ENCODE measurements around the gene RBMS3. TPM values are rescaled to one million over a fixed set of nuclear protein-coding genes. Genes with fewer than 3 reads are reported as not detected.
A peak's percentile ranks its signal among the peaks of the same experiment; 100 is the strongest.
"Not testable (repeated sequence)": the region's sequence is repeated elsewhere in the genome, so short reads cannot be mapped to it uniquely, and the experiment has no call there.

The RBMS3 gene
- total and polyA plus RNA-seq, 2 donors (not counting 1 experiment from before 2014, with no cell fraction given): 26.9 to 68.4 TPM

- no peaks in the 10 kb centered on the region for H3K36me3 ChIP-seq (ENCODE audit: control insufficient read depth, insufficient read depth, low read length)
- H3K4me2 ChIP-seq (ENCODE audit: extremely low read depth, insufficient read depth, low read length): no peak overlapping the region
- H2AFZ ChIP-seq (ENCODE audit: low read length): no peak overlapping the region
- H4K20me1 ChIP-seq (ENCODE audit: control insufficient read depth, extremely low read depth, insufficient read depth, low read length): no peaks in the 10 kb centered on the region
- H3K9me3 ChIP-seq (ENCODE audit: control insufficient read depth, insufficient read depth, low read depth, low read length): no peaks in the 10 kb centered on the region
- no peak overlapping the region for H3K9ac ChIP-seq (ENCODE audit: insufficient read depth, low read length)
- H3K4me3 ChIP-seq (replicated peaks in 1 of 4; ENCODE audit: control extremely low read depth in 1 of 4, insufficient read depth in 1 of 4, low read depth in 3 of 4, low read length in 4 of 4): no peak overlapping the region
- no peaks in the 10 kb centered on the region for H3K79me2 ChIP-seq (ENCODE audit: control insufficient read depth, insufficient read depth, low read length)
- TF ChIP-seq CTCF (conservative IDR thresholded peaks at IDR 0.05 in 1 of 2, IDR thresholded peaks at IDR 0.05 in 1 of 2; ENCODE audit: low read depth in 1 of 2, low read length in 2 of 2): no peak
- TF ChIP-seq EZH2 (IDR thresholded peaks at IDR 0.05; ENCODE audit: low read length, missing control alignments): no peak
- no peaks in the 10 kb centered on the region for H3K27me3 ChIP-seq (ENCODE audit: control insufficient read depth, insufficient read depth, low read length)
- peaks cover 6% of the 10 kb centered on the region for H3K4me1 ChIP-seq (ENCODE audit: control insufficient read depth, extremely low read depth, insufficient read depth, low read length)
- DNase-seq (ENCODE audit: low read depth in 2 of 2): peak in 1 of 2 donors; percentile 19
- no peak overlapping the region for H3K27ac ChIP-seq (ENCODE audit: insufficient read depth, low read length)
Measured at GRCh38 chr3:29521293-29521692, 240.4 kb downstream of the RBMS3 start.

GRCh38 chr3:29521751-29522150, 240.9 kb downstream of the RBMS3 start:
- no peaks in the 10 kb centered on the region for H3K9me3 ChIP-seq (ENCODE audit: control insufficient read depth, insufficient read depth, low read depth, low read length)
- H3K4me2 ChIP-seq (ENCODE audit: extremely low read depth, insufficient read depth, low read length): no peak overlapping the region
- no peaks in the 10 kb centered on the region for H3K36me3 ChIP-seq (ENCODE audit: control insufficient read depth, insufficient read depth, low read length)
- no peak for DNase-seq (ENCODE audit: low read depth in 2 of 2)
- H3K4me1 ChIP-seq (ENCODE audit: control insufficient read depth, extremely low read depth, insufficient read depth, low read length): peaks cover 6% of the 10 kb centered on the region
- H3K27ac ChIP-seq (ENCODE audit: insufficient read depth, low read length): no peak overlapping the region
- TF ChIP-seq EZH2 (IDR thresholded peaks at IDR 0.05; ENCODE audit: low read length, missing control alignments) (no peak), CTCF (conservative IDR thresholded peaks at IDR 0.05 in 1 of 2, IDR thresholded peaks at IDR 0.05 in 1 of 2; ENCODE audit: low read depth in 1 of 2, low read length in 2 of 2) (no peak)
- H3K79me2 ChIP-seq (ENCODE audit: control insufficient read depth, insufficient read depth, low read length): no peaks in the 10 kb centered on the region
- H2AFZ ChIP-seq (ENCODE audit: low read length): no peak overlapping the region
- no peaks in the 10 kb centered on the region for H3K27me3 ChIP-seq (ENCODE audit: control insufficient read depth, insufficient read depth, low read length)
- no peak overlapping the region for H3K9ac ChIP-seq (ENCODE audit: insufficient read depth, low read length)
- H4K20me1 ChIP-seq (ENCODE audit: control insufficient read depth, extremely low read depth, insufficient read depth, low read length): no peaks in the 10 kb centered on the region
- H3K4me3 ChIP-seq (replicated peaks in 1 of 4; ENCODE audit: control extremely low read depth in 1 of 4, insufficient read depth in 1 of 4, low read depth in 3 of 4, low read length in 4 of 4): no peak overlapping the region

GRCh38 chr3:29524433-29524832, 243.6 kb downstream of the RBMS3 start:
- H3K4me3 ChIP-seq (replicated peaks in 1 of 4; ENCODE audit: control extremely low read depth in 1 of 4, insufficient read depth in 1 of 4, low read depth in 3 of 4, low read length in 4 of 4); H4K20me1 ChIP-seq (ENCODE audit: control insufficient read depth, extremely low read depth, insufficient read depth, low read length); H3K9me3 ChIP-seq (ENCODE audit: control insufficient read depth, insufficient read depth, low read depth, low read length); H3K4me2 ChIP-seq (ENCODE audit: extremely low read depth, insufficient read depth, low read length); DNase-seq (ENCODE audit: low read depth in 2 of 2); H3K27ac ChIP-seq (ENCODE audit: insufficient read depth, low read length); H3K36me3 ChIP-seq (ENCODE audit: control insufficient read depth, insufficient read depth, low read length); H3K79me2 ChIP-seq (ENCODE audit: control insufficient read depth, insufficient read depth, low read length); H3K4me1 ChIP-seq (ENCODE audit: control insufficient read depth, extremely low read depth, insufficient read depth, low read length); H2AFZ ChIP-seq (ENCODE audit: low read length); H3K9ac ChIP-seq (ENCODE audit: insufficient read depth, low read length); H3K27me3 ChIP-seq (ENCODE audit: control insufficient read depth, insufficient read depth, low read length): not testable (repeated sequence)
